B cell (primary cell): Measurements from ENCODE around the gene CIC.

Source experiments
- CTCF ChIP-seq: fragments of 200-600 bp; IDR thresholded peaks from one replicate; pipeline ENCODE4 v1.8.0; 2022; ENCODE audit warnings: antibody characterized with exemption, mild to moderate bottlenecking
- EZH2 ChIP-seq: IDR thresholded peaks from 2 replicates; pipeline ENCODE4 v1.6.1; 2012; ENCODE audit warnings: borderline replicate concordance, low read depth, mild to moderate bottlenecking, moderate library complexity, low read length; ENCODE audit not compliant: insufficient read depth, poor library complexity, severe bottlenecking

GRCh38 chr19:42274065-42274682 lies 5.1 kb downstream of the CIC start:
- TF ChIP-seq CTCF (no peak), EZH2 (no peak)
